Middle frontal gyrus (tissue), 1 donor: ENCODE data around the gene LIPM.
"Not testable (repeated sequence)": the region's sequence is repeated elsewhere in the genome, so short reads cannot be mapped to it uniquely, and the experiment has no call there.

Experiments used
- DNase-seq: peaks from one replicate; pipeline ENCODE4 v3.0.0-alpha.2; 2015; ENCODE audit warnings: low spot score; ENCODE audit errors: extremely low spot score

LIPM gene

GRCh38 chr10:88837632-88838031 is 35.1 kb downstream of the LIPM start:
- not testable (repeated sequence) for DNase-seq

- DNase-seq = no peak
Observed at GRCh38 chr10:88838766-88839350, 36.3 kb downstream of the LIPM start.

GRCh38 chr10:88840104-88840503 is 37.6 kb downstream of the LIPM start:
- DNase-seq = no peak

GRCh38 chr10:88840881-88841280 is 38.4 kb downstream of the LIPM start:
- no peak for DNase-seq

GRCh38 chr10:88841316-88842111 is 39.0 kb downstream of the LIPM start:
- DNase-seq = no peak

GRCh38 chr10:88843171-88843570 is 40.6 kb downstream of the LIPM start:
- no peak for DNase-seq

- DNase-seq = no peak
Observed at GRCh38 chr10:88848499-88848898, 46.0 kb downstream of the LIPM start.

- no peak for DNase-seq
Observed at GRCh38 chr10:88849234-88849633, 46.7 kb downstream of the LIPM start.

GRCh38 chr10:88850712-88851111 is 48.2 kb downstream of the LIPM start:
- no peak for DNase-seq

GRCh38 chr10:88851706-88852105 is 49.2 kb downstream of the LIPM start, which contains the start of gene ANKRD22:
ANKRD22 (minus strand) TSS chr10:88851844; CDS start chr10:88851607, 237 bp downstream.
- DNase-seq = no peak

- no peak for DNase-seq
Observed at GRCh38 chr10:88852327-88852726, 49.8 kb downstream of the LIPM start.

GRCh38 chr10:88853155-88853881 is 50.8 kb downstream of the LIPM start:
- DNase-seq = no peak

- no peak for DNase-seq
Observed at GRCh38 chr10:88854684-88855083, 52.2 kb downstream of the LIPM start.

- no peak for DNase-seq
Observed at GRCh38 chr10:88857831-88858230, 55.3 kb downstream of the LIPM start.

GRCh38 chr10:88858491-88858890 is 56.0 kb downstream of the LIPM start:
- no peak for DNase-seq

- no peak for DNase-seq
Observed at GRCh38 chr10:88861036-88861435, 58.5 kb downstream of the LIPM start.

- DNase-seq = no peak
Observed at GRCh38 chr10:88865281-88865876, 62.8 kb downstream of the LIPM start.

- DNase-seq = no peak
Observed at GRCh38 chr10:88866454-88866853, 63.9 kb downstream of the LIPM start.

GRCh38 chr10:88870089-88870488 is 67.6 kb downstream of the LIPM start:
- DNase-seq = no peak
